SK-N-MC (cell line): ENCODE data around the gene DGKD.
A peak's percentile ranks its signal among the peaks of the same experiment; 100 is the strongest.

Experiments used
- DNase-seq: peaks from one replicate; pipeline ENCODE4 v3.0.0-alpha.2; 2011; ENCODE audit warnings: low read depth, low spot score
- H3K27ac ChIP-seq: fragments of 200-600 bp; sonication (generic); 2 replicates; pipeline ENCODE4 v1.5.1; 2016; ENCODE audit warnings: mixed run types
- H3K36me3 ChIP-seq: fragments of 200-600 bp; sonication (generic); 2 replicates; pipeline ENCODE4 v1.6.1; 2017; ENCODE audit warnings: antibody characterized with exemption, low read length, mixed read lengths; ENCODE audit not compliant: insufficient read depth
- H3K4me3 ChIP-seq: fragments of 200-600 bp; sonication (generic); 2 replicates; pipeline ENCODE4 v1.5.1; 2016
- H3K9ac ChIP-seq: fragments of 200-600 bp; sonication (generic); 2 replicates; pipeline ENCODE4 v1.8.0; 2017; ENCODE audit warnings: mixed run types, mixed read lengths; ENCODE audit not compliant: insufficient read length
- H3K9me3 ChIP-seq: fragments of 200-600 bp; sonication (generic); 2 replicates; pipeline ENCODE4 v1.6.1; 2017; ENCODE audit warnings: low read depth, mild to moderate bottlenecking, antibody characterized with exemption, low read length, moderate library complexity, mixed read lengths
- EZH2 ChIP-seq: fragments of 200-600 bp; sonication (generic); IDR thresholded peaks from one replicate; pipeline ENCODE4 v1.6.1; 2017; ENCODE audit warnings: antibody characterized with exemption
- FOXP2 ChIP-seq: optimal IDR thresholded peaks from 2 replicates; pipeline ENCODE3; 2011; ENCODE audit warnings: mild to moderate bottlenecking, moderate library complexity; ENCODE audit not compliant: insufficient read depth; ENCODE audit errors: extremely low read length, control extremely low read depth
- POLR2AphosphoS5 ChIP-seq: IDR thresholded peaks from 2 replicates; pipeline ENCODE4 v1.6.1; 2012; ENCODE audit warnings: mild to moderate bottlenecking, low read depth, low read length, borderline replicate concordance

Gene DGKD

GRCh38 chr2:233408366-233409285, 54.3 kb downstream of the DGKD start:
- TF ChIP-seq FOXP2: no peak
- no peak for TF ChIP-seq POLR2AphosphoS5
- TF ChIP-seq EZH2: no peak
- H3K27ac ChIP-seq: no peak overlapping the region

GRCh38 chr2:233409286-233409991, 55.1 kb downstream of the DGKD start:
- Histone ChIP-seq H3K9ac (no peak overlapping the region), H3K4me3 (no peak overlapping the region), H3K9me3 (peaks cover 16% of the 10 kb centered on the region), H3K27ac (no peak overlapping the region), H3K36me3 (peaks cover 55% of the 10 kb centered on the region)
- DNase-seq: no peak
- no peak for TF ChIP-seq FOXP2
- no peak for TF ChIP-seq POLR2AphosphoS5
- TF ChIP-seq EZH2: no peak

More at GRCh38 chr2:233408366-233409285, 54.3 kb downstream of the DGKD start:
- peaks cover 16% of the 10 kb centered on the region for H3K9me3 ChIP-seq
- H3K4me3 ChIP-seq: no peak overlapping the region
- DNase-seq: no peak
- H3K36me3 ChIP-seq: peaks cover 57% of the 10 kb centered on the region
- no peak overlapping the region for H3K9ac ChIP-seq

GRCh38 chr2:233410196-233410760, 56.0 kb downstream of the DGKD start:
- peaks cover 58% of the 10 kb centered on the region for H3K36me3 ChIP-seq
- H3K9ac ChIP-seq: no peak overlapping the region
- no peak overlapping the region for H3K4me3 ChIP-seq
- peaks cover 16% of the 10 kb centered on the region for H3K9me3 ChIP-seq
- DNase-seq: no peak
- TF ChIP-seq FOXP2: no peak
- no peak for TF ChIP-seq POLR2AphosphoS5
- TF ChIP-seq EZH2: no peak
- no peak overlapping the region for H3K27ac ChIP-seq

- no peak for DNase-seq
- Histone ChIP-seq H3K9me3 (peaks cover 16% of the 10 kb centered on the region), H3K9ac (no peak overlapping the region), H3K36me3 (peaks cover 52% of the 10 kb centered on the region), H3K27ac (no peak overlapping the region), H3K4me3 (no peak overlapping the region)
- TF ChIP-seq FOXP2 (no peak), POLR2AphosphoS5 (no peak), EZH2 (no peak)
These were observed 56.9 kb downstream of the DGKD start for GRCh38 chr2:233411162-233411561.

GRCh38 chr2:233412405-233412804, 58.1 kb downstream of the DGKD start:
- TF ChIP-seq POLR2AphosphoS5 (no peak), FOXP2 (no peak), EZH2 (no peak)
- DNase-seq: no peak
- H3K9ac ChIP-seq: no peak overlapping the region
- H3K36me3 ChIP-seq: peaks cover 42% of the 10 kb centered on the region
- peaks cover 16% of the 10 kb centered on the region for H3K9me3 ChIP-seq
- H3K27ac ChIP-seq: no peak overlapping the region; the same call in 1 of the 2 replicates
- H3K4me3 ChIP-seq: no peak overlapping the region

- DNase-seq: no peak
- Histone ChIP-seq H3K9me3 (peaks cover 16% of the 10 kb centered on the region), H3K4me3 (peak overlapping the region; percentile 18; the same call in 1 of the 2 replicates), H3K27ac (peak overlapping the region; percentile 70; the same call in 1 of the 2 replicates), H3K9ac (no peak overlapping the region), H3K36me3 (peaks cover 46% of the 10 kb centered on the region)
- TF ChIP-seq FOXP2: no peak
- no peak for TF ChIP-seq POLR2AphosphoS5
- TF ChIP-seq EZH2: no peak
These were observed 58.8 kb downstream of the DGKD start for GRCh38 chr2:233413046-233413445.

- Histone ChIP-seq H3K9me3 (peaks cover 16% of the 10 kb centered on the region), H3K9ac (no peak overlapping the region), H3K4me3 (peak overlapping the region; percentile 18; the same call in 1 of the 2 replicates), H3K27ac (peak overlapping the region; percentile 70), H3K36me3 (peaks cover 45% of the 10 kb centered on the region)
- DNase-seq: no peak
- TF ChIP-seq FOXP2 (peak; percentile 20), POLR2AphosphoS5 (no peak)
These were observed 59.4 kb downstream of the DGKD start for GRCh38 chr2:233413559-233414272.

- H3K9ac ChIP-seq: no peak overlapping the region
- DNase-seq: no peak
These were observed 60.0 kb downstream of the DGKD start for GRCh38 chr2:233414273-233414654.

More at GRCh38 chr2:233414273-233414654, 60.0 kb downstream of the DGKD start:
- Histone ChIP-seq H3K27ac (no peak overlapping the region), H3K36me3 (peaks cover 45% of the 10 kb centered on the region), H3K9me3 (peaks cover 16% of the 10 kb centered on the region), H3K4me3 (no peak overlapping the region)
- TF ChIP-seq FOXP2 (no peak), POLR2AphosphoS5 (no peak), EZH2 (no peak)
